Measurements from ENCODE around the gene OR10G7. TPM values are rescaled to one million over a fixed set of nuclear protein-coding genes. Genes with fewer than 3 reads are reported as not detected.

Gene OR10G7
- total RNA-seq, 1 donor from 2014 or later, result not detected

DNA sequence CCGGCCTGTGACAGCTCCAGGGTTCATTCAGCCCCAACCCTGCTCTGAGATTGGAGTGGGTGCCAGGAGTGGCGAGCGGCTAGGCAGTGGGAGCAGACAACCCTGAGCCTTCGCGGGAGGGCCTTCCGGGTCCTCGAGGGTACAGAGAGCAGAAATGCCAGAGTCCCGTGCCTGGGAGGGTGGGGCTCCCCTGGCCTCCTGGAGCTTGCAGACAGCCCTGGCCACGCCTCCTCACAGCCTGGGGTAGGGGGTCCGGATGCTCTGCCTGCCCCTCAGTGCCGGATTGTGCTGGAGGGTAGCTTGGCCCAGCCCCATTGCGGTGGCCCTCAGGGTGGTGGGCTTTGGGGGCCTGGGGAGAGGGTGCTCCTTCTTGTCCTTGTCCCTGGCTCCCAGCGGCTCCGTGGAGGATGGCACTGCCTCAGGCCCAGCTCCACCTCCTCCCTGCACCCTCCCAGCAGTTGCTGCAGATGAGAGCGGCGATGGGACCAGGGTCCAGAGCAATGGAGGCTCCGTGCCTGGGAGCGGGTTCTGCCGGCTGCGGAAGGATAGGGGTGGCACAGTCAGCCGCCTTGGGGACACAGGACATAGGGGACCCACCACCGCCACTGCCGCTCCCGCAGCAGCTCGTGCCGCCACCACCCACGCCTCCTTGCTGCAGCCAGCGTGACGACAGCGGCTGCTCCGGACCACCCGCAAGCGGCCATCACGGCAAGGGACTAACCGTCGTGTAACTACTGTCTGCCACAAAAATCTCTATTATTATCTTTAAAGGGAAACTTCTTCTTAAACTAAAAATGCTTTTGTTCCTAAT is 34.9 kb upstream of the OR10G7 start:
- TF ChIP-seq, protein P1, sequence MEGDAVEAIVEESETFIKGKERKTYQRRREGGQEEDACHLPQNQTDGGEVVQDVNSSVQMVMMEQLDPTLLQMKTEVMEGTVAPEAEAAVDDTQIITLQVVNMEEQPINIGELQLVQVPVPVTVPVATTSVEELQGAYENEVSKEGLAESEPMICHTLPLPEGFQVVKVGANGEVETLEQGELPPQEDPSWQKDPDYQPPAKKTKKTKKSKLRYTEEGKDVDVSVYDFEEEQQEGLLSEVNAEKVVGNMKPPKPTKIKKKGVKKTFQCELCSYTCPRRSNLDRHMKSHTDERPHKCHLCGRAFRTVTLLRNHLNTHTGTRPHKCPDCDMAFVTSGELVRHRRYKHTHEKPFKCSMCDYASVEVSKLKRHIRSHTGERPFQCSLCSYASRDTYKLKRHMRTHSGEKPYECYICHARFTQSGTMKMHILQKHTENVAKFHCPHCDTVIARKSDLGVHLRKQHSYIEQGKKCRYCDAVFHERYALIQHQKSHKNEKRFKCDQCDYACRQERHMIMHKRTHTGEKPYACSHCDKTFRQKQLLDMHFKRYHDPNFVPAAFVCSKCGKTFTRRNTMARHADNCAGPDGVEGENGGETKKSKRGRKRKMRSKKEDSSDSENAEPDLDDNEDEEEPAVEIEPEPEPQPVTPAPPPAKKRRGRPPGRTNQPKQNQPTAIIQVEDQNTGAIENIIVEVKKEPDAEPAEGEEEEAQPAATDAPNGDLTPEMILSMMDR (IDR thresholded peaks at IDR 0.05; ENCODE audit: unreplicated experiment), result no peak
- H3K4me3 Mint-ChIP-seq (ENCODE audit: unreplicated experiment), result no peak overlapping the region
- DNase-seq (ENCODE audit: low spot score), result no peak
- peaks cover 3% of the 10 kb centered on the region for H3K27me3 Mint-ChIP-seq (ENCODE audit: unreplicated experiment)
- H3K27ac Mint-ChIP-seq (ENCODE audit: unreplicated experiment), result peak overlapping the region; percentile 48
- peaks cover 8% of the 10 kb centered on the region for H3K4me1 Mint-ChIP-seq (ENCODE audit: unreplicated experiment)
- no peaks in the 10 kb centered on the region for H3K9me3 Mint-ChIP-seq (ENCODE audit: unreplicated experiment)
- H3K36me3 Mint-ChIP-seq (ENCODE audit: low read depth, unreplicated experiment), result no peaks in the 10 kb centered on the region

DNA sequence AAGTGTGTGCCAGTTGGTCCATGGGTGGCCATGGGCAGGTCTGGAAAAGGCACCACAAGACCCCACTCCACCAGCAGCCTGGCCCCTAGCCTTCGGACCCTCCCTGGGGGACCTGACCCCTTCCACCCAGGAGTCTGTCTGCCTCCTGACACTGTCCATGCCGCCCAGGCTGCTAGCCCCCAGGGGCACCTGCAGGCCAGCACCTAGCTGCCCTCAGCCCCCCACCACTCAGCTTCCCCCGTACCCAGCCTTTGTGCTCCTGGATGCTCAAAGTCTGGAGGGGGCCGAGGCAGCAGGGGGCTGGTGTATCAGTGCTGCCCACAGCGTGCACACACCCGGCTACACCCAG is 34.3 kb upstream of the OR10G7 start:
- H3K36me3 Mint-ChIP-seq (ENCODE audit: low read depth, unreplicated experiment), result no peaks in the 10 kb centered on the region
- peaks cover 3% of the 10 kb centered on the region for H3K27me3 Mint-ChIP-seq (ENCODE audit: unreplicated experiment)
- H3K4me1 Mint-ChIP-seq (ENCODE audit: unreplicated experiment), result peaks cover 8% of the 10 kb centered on the region
- no peaks in the 10 kb centered on the region for H3K9me3 Mint-ChIP-seq (ENCODE audit: unreplicated experiment)
- TF ChIP-seq, protein P1 (IDR thresholded peaks at IDR 0.05; ENCODE audit: unreplicated experiment), result no peak
- no peak overlapping the region for H3K4me3 Mint-ChIP-seq (ENCODE audit: unreplicated experiment)
- no peak for DNase-seq (ENCODE audit: low spot score)
- no peak overlapping the region for H3K27ac Mint-ChIP-seq (ENCODE audit: unreplicated experiment)

DNA sequence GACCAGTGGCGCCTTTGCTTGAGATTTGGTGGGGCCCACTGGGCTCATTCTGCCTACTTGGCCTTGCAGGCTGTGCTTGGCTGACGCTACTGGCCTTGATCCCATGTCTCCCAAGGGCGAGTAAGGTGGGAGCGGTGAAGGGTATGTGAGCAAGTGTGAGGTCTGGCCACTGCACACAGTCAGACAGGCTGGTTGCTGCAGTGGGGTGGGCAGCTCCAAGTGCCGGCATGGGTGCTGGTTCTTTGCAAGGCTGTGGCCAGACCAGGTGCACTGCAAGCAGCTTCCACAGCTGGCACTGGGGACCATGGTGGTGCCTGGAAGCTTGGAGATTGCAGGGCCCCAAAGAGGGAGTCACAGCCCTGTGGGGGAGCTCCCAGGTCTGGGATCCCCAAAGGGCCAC is 33.4 kb upstream of the OR10G7 start:
- peaks cover 3% of the 10 kb centered on the region for H3K27me3 Mint-ChIP-seq (ENCODE audit: unreplicated experiment)
- H3K27ac Mint-ChIP-seq (ENCODE audit: unreplicated experiment), result no peak overlapping the region
- peaks cover 9% of the 10 kb centered on the region for H3K4me1 Mint-ChIP-seq (ENCODE audit: unreplicated experiment)
- DNase-seq (ENCODE audit: low spot score), result no peak
- H3K4me3 Mint-ChIP-seq (ENCODE audit: unreplicated experiment), result no peak overlapping the region
- H3K9me3 Mint-ChIP-seq (ENCODE audit: unreplicated experiment), result no peaks in the 10 kb centered on the region
- H3K36me3 Mint-ChIP-seq (ENCODE audit: low read depth, unreplicated experiment), result no peaks in the 10 kb centered on the region
- TF ChIP-seq, protein P1 (IDR thresholded peaks at IDR 0.05; ENCODE audit: unreplicated experiment), result no peak

DNA sequence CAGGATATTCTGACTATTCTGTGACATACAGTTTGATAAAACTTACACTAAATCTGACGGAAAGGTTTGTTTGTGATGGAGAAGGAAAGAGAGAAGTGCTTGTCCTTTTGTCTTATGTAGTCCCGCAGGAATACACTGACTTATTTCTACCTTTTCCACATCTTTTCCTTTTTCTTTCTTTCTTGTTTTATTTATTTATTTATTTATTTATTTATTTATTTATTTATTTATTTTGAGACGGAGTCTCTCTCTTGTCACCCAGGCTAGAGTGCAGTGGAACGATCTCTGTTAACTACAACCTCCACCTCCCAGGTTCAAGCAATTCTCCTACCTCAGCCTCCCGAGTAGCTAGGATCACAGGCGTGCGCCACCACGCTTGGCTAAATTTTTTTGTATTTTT is 31.0 kb upstream of the OR10G7 start:
- no peaks in the 10 kb centered on the region for H3K36me3 Mint-ChIP-seq (ENCODE audit: low read depth, unreplicated experiment)
- H3K4me1 Mint-ChIP-seq (ENCODE audit: unreplicated experiment), result peaks cover 10% of the 10 kb centered on the region
- no peak overlapping the region for H3K27ac Mint-ChIP-seq (ENCODE audit: unreplicated experiment)
- H3K9me3 Mint-ChIP-seq (ENCODE audit: unreplicated experiment), result no peaks in the 10 kb centered on the region
- peaks cover 3% of the 10 kb centered on the region for H3K27me3 Mint-ChIP-seq (ENCODE audit: unreplicated experiment)
- H3K4me3 Mint-ChIP-seq (ENCODE audit: unreplicated experiment), result no peak overlapping the region
- TF ChIP-seq, protein P1 (IDR thresholded peaks at IDR 0.05; ENCODE audit: unreplicated experiment), result no peak
- DNase-seq (ENCODE audit: low spot score), result no peak

DNA sequence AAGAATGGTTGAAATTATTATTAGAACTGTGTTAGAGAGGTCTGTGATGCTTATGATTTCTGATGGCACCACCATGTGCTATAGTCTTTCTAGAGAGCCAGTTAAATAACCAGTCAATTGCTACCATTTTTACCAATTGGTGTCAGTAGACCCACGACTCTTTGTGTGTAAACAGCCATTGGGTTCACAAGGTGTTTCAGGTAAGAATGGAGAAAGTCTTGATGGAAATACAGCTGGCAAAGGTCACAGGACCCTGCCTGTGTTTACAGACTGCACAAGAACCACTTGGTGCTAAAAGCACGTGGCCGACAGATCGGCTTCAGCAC is 30.5 kb upstream of the OR10G7 start:
- Mint-ChIP-seq H3K36me3 (ENCODE audit: low read depth, unreplicated experiment) (no peaks in the 10 kb centered on the region), H3K4me3 (ENCODE audit: unreplicated experiment) (no peak overlapping the region), H3K4me1 (ENCODE audit: unreplicated experiment) (peaks cover 7% of the 10 kb centered on the region), H3K9me3 (ENCODE audit: unreplicated experiment) (no peaks in the 10 kb centered on the region), H3K27me3 (ENCODE audit: unreplicated experiment) (peaks cover 1% of the 10 kb centered on the region), H3K27ac (ENCODE audit: unreplicated experiment) (no peak overlapping the region)
- TF ChIP-seq, protein P1 (IDR thresholded peaks at IDR 0.05; ENCODE audit: unreplicated experiment), result peak; percentile 36
- DNase-seq (ENCODE audit: low spot score), result no peak

All from endothelial cell (in vitro differentiated cells).